ENCODE data around the gene ATP1B3.
"Not testable (repeated sequence)": the region's sequence is repeated elsewhere in the genome, so short reads cannot be mapped to it uniquely, and the experiment has no call there.

Gene ATP1B3

GRCh38 chr3:141876381-141876890 is at the start of gene ATP1B3:
ATP1B3 (plus strand) TSS chr3:141876643; CDS start chr3:141876802, 159 bp downstream.
- Mint-ChIP-seq H3K9me3 (no peaks in the 10 kb centered on the region), H3K4me3 (peak within 1 kb of the TSS; percentile 94), H3K27ac (peak within 1 kb of the TSS; percentile 97), H3K27me3 (ENCODE audit: low read depth) (no peaks in the 10 kb centered on the region), H3K36me3 (ENCODE audit: low read depth) (peaks cover 17% of the 10 kb centered on the region), H3K4me1 (ENCODE audit: low read depth) (peaks cover 40% of the 10 kb centered on the region)
- peak; percentile 88 for DNase-seq (ENCODE audit: low spot score)

GRCh38 chr3:141828487-141828886 is 48.0 kb upstream of the ATP1B3 start:
- no peak for DNase-seq (ENCODE audit: low spot score)
- no peaks in the 10 kb centered on the region for H3K4me1 Mint-ChIP-seq (ENCODE audit: low read depth)
- H3K36me3 Mint-ChIP-seq (ENCODE audit: low read depth), result no peaks in the 10 kb centered on the region
- H3K27ac Mint-ChIP-seq, result no peak overlapping the region
- H3K27me3 Mint-ChIP-seq (ENCODE audit: low read depth), result peaks cover 6% of the 10 kb centered on the region
- no peaks in the 10 kb centered on the region for H3K9me3 Mint-ChIP-seq
- no peak overlapping the region for H3K4me3 Mint-ChIP-seq

GRCh38 chr3:141828890-141829289 is 47.6 kb upstream of the ATP1B3 start:
- DNase-seq (ENCODE audit: low spot score), result no peak
- Mint-ChIP-seq H3K4me3 (no peak overlapping the region), H3K27ac (no peak overlapping the region), H3K4me1 (ENCODE audit: low read depth) (no peaks in the 10 kb centered on the region), H3K27me3 (ENCODE audit: low read depth) (peaks cover 6% of the 10 kb centered on the region), H3K9me3 (no peaks in the 10 kb centered on the region), H3K36me3 (ENCODE audit: low read depth) (no peaks in the 10 kb centered on the region)

GRCh38 chr3:141830508-141830907 is 45.9 kb upstream of the ATP1B3 start:
- no peak for DNase-seq (ENCODE audit: low spot score)
- Mint-ChIP-seq H3K36me3 (ENCODE audit: low read depth) (no peaks in the 10 kb centered on the region), H3K9me3 (no peaks in the 10 kb centered on the region), H3K4me3 (no peak overlapping the region), H3K27ac (no peak overlapping the region), H3K4me1 (ENCODE audit: low read depth) (no peaks in the 10 kb centered on the region), H3K27me3 (ENCODE audit: low read depth) (peaks cover 6% of the 10 kb centered on the region)

- H3K36me3 Mint-ChIP-seq (ENCODE audit: low read depth), result no peaks in the 10 kb centered on the region
- H3K27me3 Mint-ChIP-seq (ENCODE audit: low read depth), result peaks cover 6% of the 10 kb centered on the region
- no peak for DNase-seq (ENCODE audit: low spot score)
- no peak overlapping the region for H3K27ac Mint-ChIP-seq
- H3K4me1 Mint-ChIP-seq (ENCODE audit: low read depth), result no peaks in the 10 kb centered on the region
- H3K4me3 Mint-ChIP-seq, result no peak overlapping the region
- no peaks in the 10 kb centered on the region for H3K9me3 Mint-ChIP-seq
These were observed 42.2 kb upstream of the ATP1B3 start for GRCh38 chr3:141834292-141834691.

- H3K4me3 Mint-ChIP-seq, result no peak overlapping the region
- H3K36me3 Mint-ChIP-seq (ENCODE audit: low read depth), result no peaks in the 10 kb centered on the region
- H3K27ac Mint-ChIP-seq, result no peak overlapping the region
- no peak for DNase-seq (ENCODE audit: low spot score)
- H3K27me3 Mint-ChIP-seq (ENCODE audit: low read depth), result peaks cover 3% of the 10 kb centered on the region
- H3K4me1 Mint-ChIP-seq (ENCODE audit: low read depth), result peaks cover under 1% of the 10 kb centered on the region
- no peaks in the 10 kb centered on the region for H3K9me3 Mint-ChIP-seq
These were observed 40.8 kb upstream of the ATP1B3 start for GRCh38 chr3:141835557-141836229.

- DNase-seq (ENCODE audit: low spot score), result no peak
- no peaks in the 10 kb centered on the region for H3K9me3 Mint-ChIP-seq
- H3K4me1 Mint-ChIP-seq (ENCODE audit: low read depth), result peaks cover 4% of the 10 kb centered on the region
- H3K36me3 Mint-ChIP-seq (ENCODE audit: low read depth), result no peaks in the 10 kb centered on the region
- H3K27me3 Mint-ChIP-seq (ENCODE audit: low read depth), result no peaks in the 10 kb centered on the region
- H3K4me3 Mint-ChIP-seq, result no peak overlapping the region
- no peak overlapping the region for H3K27ac Mint-ChIP-seq
These were observed 37.1 kb upstream of the ATP1B3 start for GRCh38 chr3:141839389-141839788.

GRCh38 chr3:141840737-141841544 is 35.5 kb upstream of the ATP1B3 start:
- Mint-ChIP-seq H3K27me3 (ENCODE audit: low read depth) (no peaks in the 10 kb centered on the region), H3K27ac (no peak overlapping the region), H3K4me3 (no peak overlapping the region), H3K36me3 (ENCODE audit: low read depth) (no peaks in the 10 kb centered on the region), H3K9me3 (no peaks in the 10 kb centered on the region), H3K4me1 (ENCODE audit: low read depth) (peaks cover 4% of the 10 kb centered on the region)
- DNase-seq (ENCODE audit: low spot score), result no peak

- Mint-ChIP-seq H3K36me3 (ENCODE audit: low read depth) (no peaks in the 10 kb centered on the region), H3K4me1 (ENCODE audit: low read depth) (peaks cover 4% of the 10 kb centered on the region), H3K27ac (no peak overlapping the region), H3K4me3 (no peak overlapping the region), H3K9me3 (no peaks in the 10 kb centered on the region), H3K27me3 (ENCODE audit: low read depth) (no peaks in the 10 kb centered on the region)
- DNase-seq (ENCODE audit: low spot score), result no peak
These were observed 32.3 kb upstream of the ATP1B3 start for GRCh38 chr3:141844108-141844507.

GRCh38 chr3:141844812-141845211 is 31.6 kb upstream of the ATP1B3 start:
- no peak overlapping the region for H3K27ac Mint-ChIP-seq
- no peaks in the 10 kb centered on the region for H3K27me3 Mint-ChIP-seq (ENCODE audit: low read depth)
- H3K36me3 Mint-ChIP-seq (ENCODE audit: low read depth), result no peaks in the 10 kb centered on the region
- H3K4me1 Mint-ChIP-seq (ENCODE audit: low read depth), result peaks cover 8% of the 10 kb centered on the region
- no peak overlapping the region for H3K4me3 Mint-ChIP-seq
- no peaks in the 10 kb centered on the region for H3K9me3 Mint-ChIP-seq
- DNase-seq (ENCODE audit: low spot score), result no peak

GRCh38 chr3:141845407-141846049 is 30.9 kb upstream of the ATP1B3 start:
- no peaks in the 10 kb centered on the region for H3K27me3 Mint-ChIP-seq (ENCODE audit: low read depth)
- DNase-seq (ENCODE audit: low spot score), result no peak

GRCh38 chr3:141846050-141846433 is 30.4 kb upstream of the ATP1B3 start:
- Mint-ChIP-seq H3K27me3 (ENCODE audit: low read depth) (no peaks in the 10 kb centered on the region), H3K4me1 (ENCODE audit: low read depth) (peaks cover 4% of the 10 kb centered on the region)
- DNase-seq (ENCODE audit: low spot score), result no peak

More at GRCh38 chr3:141845407-141846049, 30.9 kb upstream of the ATP1B3 start:
- Mint-ChIP-seq H3K4me3 (no peak overlapping the region), H3K36me3 (ENCODE audit: low read depth) (no peaks in the 10 kb centered on the region), H3K27ac (no peak overlapping the region), H3K4me1 (ENCODE audit: low read depth) (peaks cover 8% of the 10 kb centered on the region), H3K9me3 (no peaks in the 10 kb centered on the region)

GRCh38 chr3:141848159-141848748 is 28.2 kb upstream of the ATP1B3 start:
- not testable (repeated sequence) for H3K36me3 Mint-ChIP-seq (ENCODE audit: low read depth); H3K27ac Mint-ChIP-seq; H3K4me1 Mint-ChIP-seq (ENCODE audit: low read depth); H3K27me3 Mint-ChIP-seq (ENCODE audit: low read depth); DNase-seq (ENCODE audit: low spot score); H3K4me3 Mint-ChIP-seq; H3K9me3 Mint-ChIP-seq

More at GRCh38 chr3:141846050-141846433, 30.4 kb upstream of the ATP1B3 start:
- no peak overlapping the region for H3K27ac Mint-ChIP-seq
- no peaks in the 10 kb centered on the region for H3K9me3 Mint-ChIP-seq
- no peak overlapping the region for H3K4me3 Mint-ChIP-seq
- H3K36me3 Mint-ChIP-seq (ENCODE audit: low read depth), result no peaks in the 10 kb centered on the region

All from T-helper 2 cell treated with Interferon-gamma antibody and Interleukin-4, amounts not matched to agents 5 μg/mL and 100 μg/mL, for 36 hours (primary cell).